ENCODE results near the gene CFAP91. TPM values are rescaled to one million over a fixed set of nuclear protein-coding genes. Genes with fewer than 3 reads are reported as not detected.

Gene CFAP91
- total and polyA plus RNA-seq, 2 donors (not counting 3 experiments of a cell fraction or from before 2014, with no cell fraction given), result 0.40 to 0.54 TPM

DNA sequence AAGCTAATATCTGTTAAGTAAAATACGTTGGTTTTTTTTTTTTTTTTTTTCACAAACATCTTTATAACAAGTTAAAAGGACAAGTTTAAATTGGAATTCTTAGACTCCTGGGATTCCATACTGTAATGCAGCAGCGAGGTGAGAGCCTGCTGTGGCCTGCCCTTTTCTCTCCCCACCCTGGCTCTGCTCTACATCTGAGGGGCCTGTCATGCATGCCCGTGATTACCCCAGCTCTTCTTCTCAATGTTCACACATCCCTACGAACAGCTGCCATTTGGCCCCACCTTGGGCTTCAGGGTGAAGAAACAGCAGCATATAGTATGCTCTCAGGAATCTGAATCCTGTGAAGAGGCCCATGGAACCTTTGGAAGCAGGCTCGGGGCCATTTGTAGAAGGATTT is 14.7 kb downstream of the CFAP91 start:
- Histone ChIP-seq H3K27ac (ENCODE audit: insufficient read depth, low read depth, low read length) (no peak overlapping the region), H3K9me1 (replicated peaks; ENCODE audit: control insufficient read depth, extremely low read depth, insufficient read depth, low read length) (no peaks in the 10 kb centered on the region), H3K9me3 (replicated peaks; ENCODE audit: control insufficient read depth, insufficient read depth, low read length) (no peaks in the 10 kb centered on the region), H2AFZ (ENCODE audit: low read depth, low read length) (no peak overlapping the region), H3K4me1 (ENCODE audit: control insufficient read depth, extremely low read depth, insufficient read depth, low read length) (no peaks in the 10 kb centered on the region), H4K20me1 (replicated peaks; ENCODE audit: control insufficient read depth, extremely low read depth, insufficient read depth, low read length) (no peaks in the 10 kb centered on the region), H3K4me2 (ENCODE audit: insufficient read depth, low read length) (no peak overlapping the region), H3K4me3 (replicated peaks in 1 of 3; ENCODE audit: insufficient read depth in 1 of 3, low read depth in 1 of 3, low read length in 3 of 3) (no peak overlapping the region), H3K27me3 (ENCODE audit: control insufficient read depth in 2 of 2, insufficient read depth in 2 of 2, low read length in 2 of 2) (no peaks in the 10 kb centered on the region), H3K36me3 (ENCODE audit: control insufficient read depth in 2 of 2, extremely low read depth in 1 of 2, insufficient read depth in 2 of 2, low read length in 2 of 2) (no peaks in the 10 kb centered on the region), H3K9ac (replicated peaks; ENCODE audit: extremely low read depth, insufficient read depth, low read length) (no peak overlapping the region), H3K79me2 (ENCODE audit: control insufficient read depth, insufficient read depth, low read length) (no peaks in the 10 kb centered on the region)
- no TSS peak for BruUV-seq (replicated peaks)
- intact Hi-C loops (cut with micrococcal nuclease), result no loop called here
- dilution Hi-C loops (cut with MboI; ENCODE audit: extremely low pct_ligation_motif_present, low sequenced_read_pairs), result no loop called here
- FAIRE-seq, result no peak
- TF ChIP-seq CTCF (IDR thresholded peaks at IDR 0.05; ENCODE audit: extremely low read depth in 1 of 2, insufficient read depth in 1 of 2, low read depth in 1 of 2, low read length in 2 of 2), result no peak
- no peak for TF ChIP-seq MYC (IDR thresholded peaks at IDR 0.05; ENCODE audit: low read depth, low read length)
- TF ChIP-seq GATA2 (IDR thresholded peaks at IDR 0.05; ENCODE audit: insufficient read depth, insufficient read length, low read depth, low read length), result no peak
- no peak for TF ChIP-seq FOS (IDR thresholded peaks at IDR 0.05; ENCODE audit: borderline replicate concordance, insufficient read depth, low read length)
- TF ChIP-seq POLR2A (IDR thresholded peaks at IDR 0.05; ENCODE audit: low read depth, low read length), result no peak
- no peak for TF ChIP-seq EZH2 (IDR thresholded peaks at IDR 0.05; ENCODE audit: borderline replicate concordance, low read depth, low read length, severe bottlenecking)
- TF ChIP-seq JUN (IDR thresholded peaks at IDR 0.05; ENCODE audit: borderline replicate concordance, insufficient read depth, insufficient read length, low read depth), result no peak
- no peak for TF ChIP-seq POLR2AphosphoS5 (IDR thresholded peaks at IDR 0.05; ENCODE audit: insufficient read depth, low read depth, low read length)
- TF ChIP-seq, protein P1, sequence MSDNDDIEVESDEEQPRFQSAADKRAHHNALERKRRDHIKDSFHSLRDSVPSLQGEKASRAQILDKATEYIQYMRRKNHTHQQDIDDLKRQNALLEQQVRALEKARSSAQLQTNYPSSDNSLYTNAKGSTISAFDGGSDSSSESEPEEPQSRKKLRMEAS (IDR thresholded peaks at IDR 0.05; ENCODE audit: insufficient read depth, insufficient read length), result no peak
- DNase-seq (ENCODE audit: low read depth, low spot score), result no peak
- ChIA-PET CTCF (interaction anchor here (2.0 kb wide), 1 partner anchor 8 kb away, joined by 5 read pairs; no protein-coding TSS in a partner anchor), POLR2A (interaction anchor here (0.7 kb wide), 1 partner anchor 374 kb away, joined by 5 read pairs; no protein-coding TSS in a partner anchor)

Data from endothelial cell of umbilical vein (primary cell).